DMS114 treated with DMSO at 0.1 percent for 48 hours (cell line): Measurements from ENCODE around the gene MIGA2.

ENCODE experiments used
- DNase-seq: peaks from one replicate; lab custom pipeline; 2025; ENCODE audit not compliant: unreplicated experiment; lab: John Stamatoyannopoulos, UW

Gene MIGA2

DNA sequence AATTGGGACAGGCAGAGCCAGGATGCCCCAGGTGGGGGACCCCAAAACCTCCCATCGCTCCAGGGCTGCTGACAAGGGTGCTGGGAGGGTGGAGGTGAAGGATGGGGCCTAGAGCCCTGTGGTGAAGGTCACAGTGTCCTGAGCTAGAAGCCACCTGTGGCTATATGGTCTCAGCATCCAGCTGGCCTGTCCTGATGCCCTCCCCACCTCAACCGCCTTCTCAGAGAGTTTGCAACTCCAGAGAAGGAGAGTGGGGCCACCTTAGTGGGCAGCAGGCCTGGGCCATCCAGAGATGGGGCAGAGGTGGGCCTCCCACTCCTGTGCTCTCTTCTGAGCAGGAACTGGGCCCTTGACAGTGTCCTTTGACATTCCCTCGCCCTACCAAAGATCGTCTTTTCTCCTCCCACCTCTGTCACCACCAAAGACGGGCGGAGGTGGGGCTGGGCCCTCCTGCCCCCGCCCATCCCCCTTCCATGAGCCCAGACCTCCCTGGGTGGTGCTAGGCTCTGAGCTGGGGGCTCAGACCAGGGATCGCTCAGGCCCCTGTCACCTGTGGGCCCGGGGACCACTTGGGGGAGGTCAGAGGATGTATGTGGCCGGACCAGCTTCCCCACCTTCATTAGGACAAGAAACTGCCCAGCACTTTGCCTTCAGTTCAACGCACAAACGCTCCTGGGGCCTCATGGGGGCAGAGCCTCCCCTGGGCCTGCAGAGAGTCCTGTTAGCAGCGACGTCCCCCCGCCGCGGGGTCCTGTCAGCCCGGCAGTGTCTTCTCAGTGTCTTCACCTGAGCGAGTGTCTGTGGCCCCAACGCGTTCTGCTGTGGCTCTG, 34.5 kb downstream of the MIGA2 start:
- DNase-seq: no peak

DNA sequence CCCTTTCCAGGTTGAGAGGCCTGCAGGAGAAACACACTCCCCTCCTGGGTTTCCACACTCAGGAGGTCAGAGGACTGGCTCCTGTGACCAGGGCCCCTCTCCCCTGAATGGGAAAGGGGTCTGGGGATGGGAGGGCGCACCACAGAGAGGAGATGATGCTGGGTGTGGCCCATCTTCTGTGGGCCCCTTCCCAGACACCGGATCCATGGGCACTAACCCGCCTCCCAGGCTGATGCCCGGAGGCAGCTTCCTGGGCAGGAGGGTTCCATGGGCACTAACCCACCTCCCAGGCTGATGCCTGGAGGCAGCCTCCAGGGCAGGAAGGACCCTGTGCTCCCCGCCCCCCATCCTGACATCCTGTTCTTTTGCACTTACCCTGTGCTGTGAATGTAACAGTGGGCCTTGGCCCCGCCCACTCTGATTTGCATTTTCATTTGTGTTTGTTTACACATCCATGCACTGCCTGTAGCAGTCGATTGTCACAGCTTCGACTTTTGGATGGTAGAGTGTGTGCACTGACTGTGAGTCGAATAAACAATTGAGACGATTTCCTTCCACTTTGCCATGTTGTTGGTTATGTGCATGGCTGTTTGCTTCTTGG, 35.2 kb downstream of the MIGA2 start:
- DNase-seq: no peak

- no peak for DNase-seq
Observed at GRCh38 chr9:129072171-129072570, 35.7 kb downstream of the MIGA2 start.

- no peak for DNase-seq
Observed at GRCh38 chr9:129073404-129073803, 37.0 kb downstream of the MIGA2 start.

GRCh38 chr9:129074106-129074505, 37.7 kb downstream of the MIGA2 start:
- DNase-seq: no peak

- DNase-seq: no peak
Observed at GRCh38 chr9:129075996-129076639, 39.7 kb downstream of the MIGA2 start.

- DNase-seq: no peak
Observed at GRCh38 chr9:129076640-129077037, 40.2 kb downstream of the MIGA2 start.

DNA sequence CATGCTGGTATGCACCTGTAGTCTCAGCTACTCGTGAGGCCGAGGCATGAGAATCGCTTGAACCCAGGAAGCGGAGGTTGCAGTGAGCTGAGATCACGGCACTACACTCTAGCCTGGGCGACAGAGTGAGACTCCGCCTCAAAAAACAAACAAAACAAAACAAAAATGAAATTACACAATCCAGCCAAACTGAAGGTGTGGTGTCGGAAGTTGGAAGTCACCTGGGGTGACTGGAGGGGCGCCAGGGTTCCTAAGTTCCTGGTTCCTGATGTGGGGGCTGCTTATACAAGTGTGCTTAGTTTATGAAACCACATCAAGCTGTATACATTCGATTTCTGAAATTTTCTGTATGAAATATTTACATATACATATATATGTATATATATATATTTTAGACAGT, 40.8 kb downstream of the MIGA2 start:
- no peak for DNase-seq

DNA sequence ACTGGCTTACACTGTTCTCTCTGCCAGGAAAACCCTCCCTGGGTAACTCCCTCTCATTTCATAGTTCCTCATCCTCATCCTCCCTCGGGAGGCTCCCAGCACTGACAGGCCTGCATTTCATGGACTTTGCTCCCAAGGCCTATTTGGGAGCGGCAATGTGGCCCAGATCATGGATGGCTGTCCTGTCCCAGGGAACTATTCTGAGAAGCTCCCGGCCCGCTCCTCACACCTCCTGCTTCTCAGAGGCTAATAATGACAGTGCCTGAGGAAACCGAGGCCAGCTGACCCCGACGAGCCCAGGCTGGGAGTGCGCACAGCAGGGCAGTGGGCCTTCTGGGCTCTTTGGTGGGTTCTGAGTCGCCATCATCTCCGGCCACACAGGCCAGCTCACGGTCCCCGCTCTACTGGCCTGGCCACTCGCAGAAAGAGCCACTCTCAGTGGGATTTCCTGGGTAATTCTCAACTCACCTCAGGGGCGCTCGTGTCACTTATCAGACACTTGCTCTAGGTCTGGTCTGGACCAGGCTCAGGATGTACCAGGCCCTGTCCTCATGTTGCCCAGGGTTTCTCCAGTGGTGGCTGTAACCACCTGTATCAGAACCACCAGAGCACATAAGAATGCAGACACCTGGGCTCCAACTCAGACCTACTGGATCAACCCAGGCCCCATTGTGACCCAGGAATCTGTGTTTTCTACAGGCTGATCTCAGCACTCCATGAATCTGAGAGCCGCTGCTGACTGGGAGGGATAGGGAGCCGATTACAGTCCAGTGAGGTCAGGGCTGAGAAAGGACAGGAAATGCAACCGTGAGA, 42.5 kb downstream of the MIGA2 start:
- no peak for DNase-seq

DNA sequence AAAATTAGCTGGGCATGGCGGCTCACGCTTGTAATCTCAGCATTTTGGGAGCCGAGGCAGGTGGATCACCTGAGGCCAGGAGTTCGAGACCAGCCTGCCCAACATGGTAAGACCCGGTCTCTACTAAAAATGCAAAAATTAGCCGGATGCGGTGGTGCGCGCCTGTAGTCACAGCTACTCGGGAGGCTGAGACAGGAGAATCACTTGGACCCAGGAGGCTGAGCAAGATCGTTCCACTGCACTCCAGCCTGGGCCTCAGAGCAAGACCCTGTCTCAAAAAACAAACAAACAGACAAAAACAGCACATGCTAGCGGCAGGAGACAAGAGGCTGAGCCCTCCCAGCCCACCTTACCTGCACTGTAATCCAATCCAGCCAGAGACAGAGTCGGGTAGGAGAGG, 43.4 kb downstream of the MIGA2 start:
- DNase-seq: no peak

GRCh38 chr9:129080298-129080600, 43.8 kb downstream of the MIGA2 start:
- DNase-seq: no peak

- peak; percentile 96 for DNase-seq
Observed at GRCh38 chr9:129080601-129081387, 44.4 kb downstream of the MIGA2 start, which contains the start of gene DOLPP1. Gene DOLPP1, plus strand, starts transcription at chr9:129081111. Its CDS starts 21 bp downstream, at chr9:129081132.

GRCh38 chr9:129081388-129081904, 45.0 kb downstream of the MIGA2 start:
- DNase-seq: no peak

GRCh38 chr9:129084087-129084486, 47.7 kb downstream of the MIGA2 start:
- no peak for DNase-seq

- no peak for DNase-seq
Observed at GRCh38 chr9:129089246-129089645, 52.8 kb downstream of the MIGA2 start.

GRCh38 chr9:129093602-129094386, 57.4 kb downstream of the MIGA2 start:
- no peak for DNase-seq

GRCh38 chr9:129094387-129095169, 58.2 kb downstream of the MIGA2 start:
- DNase-seq: no peak

GRCh38 chr9:129095170-129095667, 58.8 kb downstream of the MIGA2 start:
- no peak for DNase-seq

- no peak for DNase-seq
Observed at GRCh38 chr9:129095908-129096307, 59.5 kb downstream of the MIGA2 start.
